GM12865 (cell line): ENCODE data around the gene PRUNE2.

Experiments used
- DNase-seq: peaks from one replicate; pipeline ENCODE4 v3.0.0; 2010; ENCODE audit warnings: low read depth
- H3K4me3 ChIP-seq: 2 replicates; pipeline ENCODE4 v1.5.1; 2011; ENCODE audit warnings: mild to moderate bottlenecking, low read depth, low read length, control low read depth
- CTCF ChIP-seq: IDR thresholded peaks from 2 replicates; pipeline ENCODE4 v1.5.1; 2011; ENCODE audit warnings: low read length, control low read depth, low read depth, inconsistent platforms; ENCODE audit not compliant: insufficient read depth; ENCODE audit errors: missing control alignments

PRUNE2 gene

DNA sequence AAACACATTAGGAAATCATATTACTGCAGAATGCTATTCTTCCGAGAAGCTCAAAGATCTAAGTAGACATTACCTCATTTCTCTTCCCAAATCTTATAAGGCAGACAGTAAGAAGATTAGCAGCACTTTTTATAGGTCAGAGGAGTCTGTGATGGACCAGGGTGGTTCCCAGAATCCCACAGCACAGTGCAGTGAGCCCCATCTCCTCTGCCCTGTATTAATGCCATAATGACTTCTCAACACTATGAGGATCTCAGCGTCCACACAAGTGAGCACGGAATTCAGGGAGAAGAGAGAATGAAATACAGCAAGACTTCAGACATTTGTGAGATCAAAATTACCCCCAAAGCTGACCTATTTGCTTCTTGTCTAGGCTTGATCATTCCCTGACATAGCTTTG, 49.9 kb downstream of the PRUNE2 start:
- H3K4me3 ChIP-seq = no peak overlapping the region
- no peak for DNase-seq
- no peak for TF ChIP-seq CTCF

DNA sequence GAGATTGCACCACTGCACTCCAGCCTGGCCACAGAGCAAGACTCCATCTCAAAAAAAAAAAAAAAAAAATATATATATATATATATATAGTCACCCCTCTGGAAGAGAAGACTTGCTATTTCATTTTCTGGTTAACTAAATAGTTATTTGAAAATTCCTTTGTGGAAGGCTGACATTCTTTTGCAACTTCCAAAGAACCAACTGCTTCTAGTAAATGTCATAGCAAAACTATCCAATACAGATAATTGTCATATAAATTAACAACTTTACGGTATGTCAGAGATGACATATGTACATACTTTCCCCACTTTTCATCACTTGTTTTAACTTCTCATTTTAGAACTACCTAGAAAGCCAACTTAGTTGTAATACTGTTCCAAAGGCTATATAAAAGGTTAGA, 50.9 kb downstream of the PRUNE2 start:
- H3K4me3 ChIP-seq = no peak overlapping the region
- TF ChIP-seq CTCF = no peak

GRCh38 chr9:76852026-76852425, 53.9 kb downstream of the PRUNE2 start:
- DNase-seq = no peak
- TF ChIP-seq CTCF = no peak
- no peak overlapping the region for H3K4me3 ChIP-seq

More for the DNA sequence above, 50.9 kb downstream of the PRUNE2 start:
- no peak for DNase-seq

DNA sequence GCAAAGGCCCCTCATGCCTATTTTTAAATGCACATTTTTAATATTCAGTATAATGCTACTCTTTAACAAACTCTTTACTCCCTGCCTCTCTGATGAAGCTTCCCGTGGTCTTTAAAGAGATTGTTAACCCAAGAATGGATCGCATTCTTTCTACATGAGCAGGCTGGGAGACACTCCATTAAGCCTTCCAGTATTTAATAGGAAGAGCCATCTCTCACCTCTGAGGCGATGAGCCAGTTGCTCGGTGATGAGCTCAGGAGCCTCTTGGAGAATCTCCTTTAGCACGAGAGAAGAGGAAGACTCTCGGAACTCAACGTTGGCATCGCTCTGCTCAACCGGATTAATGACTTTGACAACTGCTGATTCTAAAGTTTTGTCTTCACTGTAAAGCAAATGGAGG, 59.6 kb downstream of the PRUNE2 start:
- no peak for TF ChIP-seq CTCF
- no peak overlapping the region for H3K4me3 ChIP-seq
- DNase-seq = no peak

GRCh38 chr9:76845254-76845653, 60.7 kb downstream of the PRUNE2 start:
- no peak for DNase-seq
- no peak for TF ChIP-seq CTCF
- no peak overlapping the region for H3K4me3 ChIP-seq

DNA sequence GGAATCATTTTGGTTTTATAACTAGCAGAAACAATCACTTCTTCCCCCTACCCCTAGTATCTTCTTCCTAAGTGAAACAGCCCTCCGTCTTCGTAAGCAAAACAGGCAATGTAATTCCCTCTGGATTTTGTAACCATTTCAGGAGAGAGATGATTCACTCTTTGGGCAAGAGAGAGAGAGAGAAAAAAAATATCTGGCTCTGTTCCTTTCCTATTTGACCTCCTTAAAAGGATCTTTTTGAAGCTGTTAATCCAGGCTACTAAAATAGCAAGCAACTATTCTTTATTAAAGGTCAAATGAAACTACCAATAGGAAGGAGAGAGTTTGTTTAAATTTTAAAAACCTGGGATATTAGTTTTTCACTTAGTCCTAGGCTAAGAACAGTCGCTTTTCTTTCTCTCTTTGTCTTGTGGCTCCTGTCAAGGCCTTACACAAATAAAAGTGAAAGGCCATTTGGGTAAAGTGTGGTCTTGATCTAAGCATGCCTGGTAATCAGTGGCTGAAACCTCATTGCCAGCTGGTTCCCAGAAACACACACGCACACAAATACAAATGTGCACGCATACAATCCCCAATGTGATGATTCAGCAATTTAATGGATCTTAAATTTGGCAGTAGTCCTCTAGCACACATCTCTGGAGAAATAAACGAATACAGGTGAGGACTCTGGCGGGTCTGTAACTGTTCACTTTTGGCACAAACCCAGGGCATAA, 70.2 kb downstream of the PRUNE2 start:
- no peak overlapping the region for H3K4me3 ChIP-seq
- no peak for DNase-seq
- TF ChIP-seq CTCF = no peak

DNA sequence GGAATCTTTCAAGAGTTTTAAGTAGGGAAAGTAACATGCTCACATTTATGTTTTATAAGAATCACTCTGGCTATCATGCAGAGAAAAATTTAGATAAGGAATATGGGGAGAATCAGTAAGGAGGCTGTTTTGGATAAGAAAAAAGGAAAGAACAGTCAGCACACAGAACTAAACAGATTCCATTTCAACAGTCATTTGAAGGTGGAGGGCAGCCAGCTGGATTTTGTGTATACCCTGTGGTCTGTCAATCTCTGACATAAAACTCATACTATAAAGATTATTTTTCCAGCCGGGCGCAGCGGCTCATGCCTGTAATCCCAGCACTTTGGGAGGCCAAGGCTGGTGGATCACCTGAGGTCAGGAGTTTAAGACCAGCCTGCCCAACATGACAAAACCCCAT, 77.5 kb downstream of the PRUNE2 start:
- no peak for DNase-seq
- no peak for TF ChIP-seq CTCF
- H3K4me3 ChIP-seq = no peak overlapping the region
